Calu3 (cell line): ENCODE measurements around the gene SERPING1. TPM values are rescaled to one million over a fixed set of nuclear protein-coding genes. Genes with fewer than 3 reads are reported as not detected.

Source experiments
- BruUV-seq: library from RNA; stranded (reverse); fragments of 400-500 nt; replicated peaks from 2 replicates; lab custom pipeline; 2021; lab: Mats Ljungman, UMichigan
- CTCF ChIA-PET: fragments of 300-600 bp; sonication (Branson Sonifier 250); formaldehyde crosslinking; loops from one replicate; lab custom pipeline; 2022; ENCODE audit warnings: antibody characterized with exemption; lab: Charles Lee
- DNase-seq: peaks from one replicate; pipeline ENCODE4 v3.0.0; 2022
- H3K27ac Mint-ChIP-seq: one replicate; pipeline ENCODE4 v1.8.0; 2022; ENCODE audit warnings: mixed read lengths; ENCODE audit not compliant: unreplicated experiment
- H3K27me3 Mint-ChIP-seq: one replicate; pipeline ENCODE4 v1.8.0; 2022; ENCODE audit warnings: mixed read lengths; ENCODE audit not compliant: unreplicated experiment
- H3K36me3 Mint-ChIP-seq: one replicate; pipeline ENCODE4 v1.8.0; 2022; ENCODE audit warnings: mild to moderate bottlenecking, moderate library complexity, mixed read lengths; ENCODE audit not compliant: insufficient read depth, unreplicated experiment
- H3K4me1 Mint-ChIP-seq: one replicate; pipeline ENCODE4 v1.8.0; 2022; ENCODE audit warnings: mild to moderate bottlenecking, low read depth, mixed read lengths; ENCODE audit not compliant: unreplicated experiment
- H3K4me3 Mint-ChIP-seq: one replicate; pipeline ENCODE4 v1.8.0; 2022; ENCODE audit warnings: mild to moderate bottlenecking, low read depth, moderate library complexity, mixed read lengths; ENCODE audit not compliant: unreplicated experiment
- H3K9me3 Mint-ChIP-seq: one replicate; pipeline ENCODE4 v1.8.0; 2022; ENCODE audit warnings: low read depth, mixed read lengths; ENCODE audit not compliant: unreplicated experiment
- CTCF ChIP-seq: fragments of 200-600 bp; IDR thresholded peaks from one replicate; pipeline ENCODE4 v1.8.0; 2022; ENCODE audit warnings: antibody characterized with exemption; ENCODE audit not compliant: unreplicated experiment
- intact Hi-C: fragments of 100-400 bp; cut with micrococcal nuclease; formaldehyde crosslinking; loops from one replicate; pipeline ENCODE4 v1.10.0; 2022; ENCODE audit not compliant: unreplicated experiment
- total RNA-seq: library from RNA; stranded (reverse); gene quantifications from 2 replicates; pipeline ENCODE4 v1.2.3, GENCODE V29; 2022

Gene SERPING1
- total RNA-seq, 1 experiment from 2014 or later = 61.8 TPM

- H3K4me1 Mint-ChIP-seq = no peaks in the 10 kb centered on the region
- no peak for TF ChIP-seq CTCF
- H3K27ac Mint-ChIP-seq = no peak overlapping the region
- BruUV-seq = no TSS peak
- H3K9me3 Mint-ChIP-seq = no peaks in the 10 kb centered on the region
- no peaks in the 10 kb centered on the region for H3K36me3 Mint-ChIP-seq
- CTCF ChIA-PET = interaction anchor here (1.0 kb wide), 1 partner anchor 59 kb away, joined by 4 read pairs; no protein-coding TSS in a partner anchor
- no peak for DNase-seq
- intact Hi-C loops = no loop called here
- no peaks in the 10 kb centered on the region for H3K27me3 Mint-ChIP-seq
- no peak overlapping the region for H3K4me3 Mint-ChIP-seq
These were observed 12.2 kb upstream of the SERPING1 start for GRCh38 chr11:57585301-57585700.

GRCh38 chr11:57586711-57587245 lies 10.7 kb upstream of the SERPING1 start:
- Mint-ChIP-seq H3K36me3 (no peaks in the 10 kb centered on the region), H3K9me3 (no peaks in the 10 kb centered on the region), H3K4me1 (no peaks in the 10 kb centered on the region), H3K27me3 (no peaks in the 10 kb centered on the region), H3K4me3 (no peak overlapping the region), H3K27ac (no peak overlapping the region)
- TF ChIP-seq CTCF = no peak
- CTCF ChIA-PET = no interaction called here
- DNase-seq = no peak
- BruUV-seq = no TSS peak
- intact Hi-C loops = no loop called here

GRCh38 chr11:57588046-57588710 lies 9.3 kb upstream of the SERPING1 start:
- Mint-ChIP-seq H3K27me3 (peaks cover 6% of the 10 kb centered on the region), H3K9me3 (no peaks in the 10 kb centered on the region), H3K27ac (no peak overlapping the region), H3K4me1 (no peaks in the 10 kb centered on the region), H3K4me3 (no peak overlapping the region), H3K36me3 (no peaks in the 10 kb centered on the region)
- intact Hi-C loops = no loop called here
- no peak for DNase-seq
- CTCF ChIA-PET = no interaction called here
- TF ChIP-seq CTCF = no peak
- BruUV-seq = no TSS peak

- Mint-ChIP-seq H3K27ac (no peak overlapping the region), H3K4me3 (no peak overlapping the region), H3K9me3 (no peaks in the 10 kb centered on the region), H3K4me1 (peaks cover 27% of the 10 kb centered on the region), H3K36me3 (peaks cover 8% of the 10 kb centered on the region), H3K27me3 (peaks cover 29% of the 10 kb centered on the region)
- no TSS peak for BruUV-seq
- no peak for TF ChIP-seq CTCF
- CTCF ChIA-PET = interaction anchor here (0.6 to 1.1 kb wide), 3 partner anchors 28 to 43 kb away, joined by 3 to 4 read pairs (median 3); no protein-coding TSS in a partner anchor
- DNase-seq = no peak
- intact Hi-C loops = no loop called here
These were observed 1.1 kb upstream of the SERPING1 start for GRCh38 chr11:57596266-57596885.
